Fibroblast of skin of scalp (primary cell): ENCODE measurements around the gene KRTAP12-3.
"Not testable (repeated sequence)": the region's sequence is repeated elsewhere in the genome, so short reads cannot be mapped to it uniquely, and the experiment has no call there.

Experiments used
- DNase-seq: peaks from one replicate; pipeline ENCODE4 v3.0.0-alpha.2; 2013

The KRTAP12-3 gene

GRCh38 chr21:44685050-44685449 is 27.3 kb downstream of the KRTAP12-3 start:
- DNase-seq = not testable (repeated sequence)

- DNase-seq = no peak
Measured at GRCh38 chr21:44686000-44686781, 28.5 kb downstream of the KRTAP12-3 start.

GRCh38 chr21:44686843-44687561 is 29.3 kb downstream of the KRTAP12-3 start:
- no peak for DNase-seq

- DNase-seq = no peak
Measured at GRCh38 chr21:44687671-44688070, 29.9 kb downstream of the KRTAP12-3 start.

- not testable (repeated sequence) for DNase-seq
Measured at GRCh38 chr21:44689740-44690139, 32.0 kb downstream of the KRTAP12-3 start.

- no peak for DNase-seq
Measured at GRCh38 chr21:44691686-44692085, 34.0 kb downstream of the KRTAP12-3 start.

- DNase-seq = no peak
Measured at GRCh38 chr21:44692798-44693512, 35.2 kb downstream of the KRTAP12-3 start.

- no peak for DNase-seq
Measured at GRCh38 chr21:44694776-44695175, 37.0 kb downstream of the KRTAP12-3 start.

- DNase-seq = no peak
Measured at GRCh38 chr21:44695184-44695583, 37.5 kb downstream of the KRTAP12-3 start.

- DNase-seq = no peak
Measured at GRCh38 chr21:44695641-44696040, 37.9 kb downstream of the KRTAP12-3 start.

- no peak for DNase-seq
Measured at GRCh38 chr21:44696572-44696971, 38.8 kb downstream of the KRTAP12-3 start.

GRCh38 chr21:44697172-44697810 is 39.6 kb downstream of the KRTAP12-3 start, which contains the start of gene KRTAP10-12:
Gene KRTAP10-12 (plus strand): TSS chr21:44697172. CDS start chr21:44697202, 30 bp downstream.
- DNase-seq = not testable (repeated sequence)

- no peak for DNase-seq
Measured at GRCh38 chr21:44697811-44698734, 40.3 kb downstream of the KRTAP12-3 start.

- no peak for DNase-seq
Measured at GRCh38 chr21:44699502-44700001, 41.8 kb downstream of the KRTAP12-3 start.

- no peak for DNase-seq
Measured at GRCh38 chr21:44700101-44701022, 42.6 kb downstream of the KRTAP12-3 start.

- no peak for DNase-seq
Measured at GRCh38 chr21:44701023-44701400, 43.3 kb downstream of the KRTAP12-3 start.

GRCh38 chr21:44701541-44701940 is 43.8 kb downstream of the KRTAP12-3 start:
- DNase-seq = no peak

- no peak for DNase-seq
Measured at GRCh38 chr21:44702111-44702972, 44.6 kb downstream of the KRTAP12-3 start.
